HepG2 (cell line): ENCODE measurements around the gene RPS28. TPM values are rescaled to one million over a fixed set of nuclear protein-coding genes. Genes with fewer than 3 reads are reported as not detected.
A peak's percentile ranks its signal among the peaks of the same experiment; 100 is the strongest.

ENCODE experiments used
- AFF4 ChIP-seq: sonication (generic); formaldehyde crosslinking; IDR thresholded peaks from 2 replicates; pipeline ENCODE4 v1.4.0; 2020; ENCODE audit warnings: missing genetic modification reagents
- GMEB2 ChIP-seq: IDR thresholded peaks from 2 replicates; pipeline ENCODE4 v1.6.1; 2016; ENCODE audit warnings: missing biosample characterization, missing genetic modification reagents, low read depth
- IRF1 ChIP-seq: sonication (generic); formaldehyde crosslinking; IDR thresholded peaks from 2 replicates; pipeline ENCODE4 v1.4.0; 2020; ENCODE audit warnings: low read depth, mild to moderate bottlenecking, missing genetic modification reagents
- KLF13 ChIP-seq: sonication (generic); formaldehyde crosslinking; IDR thresholded peaks from 2 replicates; pipeline ENCODE4 v1.4.0; 2020; ENCODE audit warnings: mild to moderate bottlenecking, missing genetic modification reagents
- MAF1 ChIP-seq: sonication (generic); formaldehyde crosslinking; IDR thresholded peaks from 2 replicates; pipeline ENCODE4 v1.5.0; 2020; ENCODE audit warnings: missing genetic modification reagents, borderline replicate concordance
- MLLT10 ChIP-seq: sonication (generic); formaldehyde crosslinking; IDR thresholded peaks from 2 replicates; pipeline ENCODE4 v1.4.0; 2020; ENCODE audit warnings: missing genetic modification reagents
- PAF1 ChIP-seq: IDR thresholded peaks from 2 replicates; pipeline ENCODE4 v1.6.1; 2016; ENCODE audit warnings: missing genetic modification reagents, missing compliant biosample characterization
- POLR2AphosphoS2 ChIP-seq: IDR thresholded peaks from 2 replicates; pipeline ENCODE4 v1.6.1; 2011; ENCODE audit warnings: low read depth, low read length, improper control_type of control experiment
- SALL2 ChIP-seq: sonication (generic); formaldehyde crosslinking; IDR thresholded peaks from 2 replicates; pipeline ENCODE4 v1.8.1; 2023; ENCODE audit warnings: mild to moderate bottlenecking, missing genetic modification reagents, inconsistent platforms
- SMAD1 ChIP-seq: sonication (generic); formaldehyde crosslinking; IDR thresholded peaks from 2 replicates; pipeline ENCODE4 v1.4.0; 2020; ENCODE audit warnings: missing genetic modification reagents, low read depth, mild to moderate bottlenecking, borderline replicate concordance
- SRF ChIP-seq: IDR thresholded peaks from 2 replicates; pipeline ENCODE4 v1.6.1; 2011; ENCODE audit warnings: mild to moderate bottlenecking, low read depth, low read length, moderate library complexity
- TOPORS ChIP-seq: sonication (generic); formaldehyde crosslinking; IDR thresholded peaks from 2 replicates; pipeline ENCODE4 v1.8.0; 2023; ENCODE audit warnings: mild to moderate bottlenecking, missing genetic modification reagents
- TP53 ChIP-seq: sonication (generic); formaldehyde crosslinking; conservative IDR thresholded peaks from 2 replicates; pipeline ENCODE4 v1.4.0; 2020; ENCODE audit warnings: missing genetic modification reagents
- ZBTB8A ChIP-seq: sonication (generic); formaldehyde crosslinking; IDR thresholded peaks from 2 replicates; pipeline ENCODE4 v1.4.0; 2020; ENCODE audit warnings: mild to moderate bottlenecking, low read depth, missing genetic modification reagents, borderline replicate concordance
- ZMYM2 ChIP-seq: sonication (generic); formaldehyde crosslinking; IDR thresholded peaks from 2 replicates; pipeline ENCODE4 v1.8.0; 2022; ENCODE audit warnings: mild to moderate bottlenecking, missing genetic modification reagents
- ZNF234 ChIP-seq: sonication (generic); formaldehyde crosslinking; conservative IDR thresholded peaks from 2 replicates; pipeline ENCODE4 v1.5.1; 2020; ENCODE audit warnings: mild to moderate bottlenecking, missing genetic modification reagents
- ZNF256 ChIP-seq: sonication (generic); formaldehyde crosslinking; conservative IDR thresholded peaks from 2 replicates; pipeline ENCODE4 v1.4.0; 2020; ENCODE audit warnings: missing genetic modification reagents
- ZNF580 ChIP-seq: IDR thresholded peaks from 2 replicates; pipeline ENCODE4 v1.6.1; 2016; ENCODE audit warnings: low read depth, borderline replicate concordance
- ZNF782 ChIP-seq: sonication (generic); formaldehyde crosslinking; IDR thresholded peaks from 2 replicates; pipeline ENCODE4 v1.4.0; 2020; ENCODE audit warnings: missing genetic modification reagents, mild to moderate bottlenecking, borderline replicate concordance
- ZNF792 ChIP-seq: IDR thresholded peaks from 2 replicates; pipeline ENCODE4 v1.6.1; 2016
- polyA plus RNA-seq, 8 experiments: library from polyadenylated mRNA; depleted of rRNA in 3 of 8; stranded (reverse) in 7 of 8; unstranded in 1 of 8; fragments of >200 nt; fragmentation: Illumina TruSeq in 4 of 8; extraction: Trizol in 4 of 8; gene quantifications; 2 replicates each; pipeline versions ENCODE4 v1.2.1 to v1.2.3, GENCODE V29; 2011 to 2016; ENCODE audit warnings: low read depth in 4 of 8, missing spikeins in 1 of 8, mixed read lengths in 1 of 8; ENCODE audit not compliant: insufficient read depth in 1 of 8
- total RNA-seq, 5 experiments: library from RNA; depleted of rRNA; stranded (reverse); fragments of >200 nt; fragmentation: Illumina TruSeq; extraction: Trizol; gene quantifications; 2 replicates each; pipeline ENCODE4 v1.2.3, GENCODE V29; 2016; ENCODE audit warnings: low read depth in 1 of 5

RPS28 gene
- total and polyA plus RNA-seq, 2 of the 13 experiments (the other 11 are each of a cell fraction or from before 2014, with no cell fraction given) = 281 to 545 TPM

GRCh38 chr19:8355631-8356402 lies 34.5 kb downstream of the RPS28 start (continued):
- TF ChIP-seq GMEB2 (CRISPR knock-in tag) (no peak), TOPORS (CRISPR knock-in tag) (no peak), SMAD1 (CRISPR knock-in tag) (no peak), AFF4 (CRISPR knock-in tag) (no peak), ZBTB8A (CRISPR knock-in tag) (no peak), SRF (no peak), MAF1 (CRISPR knock-in tag) (no peak), ZNF256 (no peak), ZNF234 (CRISPR knock-in tag) (no peak), PAF1 (CRISPR knock-in tag) (no peak), SALL2 (CRISPR knock-in tag) (no peak), TP53 (CRISPR knock-in tag) (no peak), ZMYM2 (CRISPR knock-in tag) (no peak), ZNF580 (CRISPR knock-in tag) (no peak; the same call in 1 of the 2 replicates), IRF1 (CRISPR knock-in tag) (no peak), ZNF782 (CRISPR knock-in tag) (no peak), MLLT10 (CRISPR knock-in tag) (no peak), KLF13 (no peak), ZNF792 (CRISPR knock-in tag) (peak; percentile 88; the same call in 1 of the 2 replicates), POLR2AphosphoS2 (no peak)
